GM21381 (cell line): ENCODE data around the gene KDM1B.

Experiments used
- ATAC-seq: cut with Tn5 transposase; IDR thresholded peaks from one replicate; pipeline ENCODE4 v1.9.1; 2021; ENCODE audit warnings: mild to moderate bottlenecking, moderate library complexity; ENCODE audit not compliant: unreplicated experiment

Gene KDM1B

DNA sequence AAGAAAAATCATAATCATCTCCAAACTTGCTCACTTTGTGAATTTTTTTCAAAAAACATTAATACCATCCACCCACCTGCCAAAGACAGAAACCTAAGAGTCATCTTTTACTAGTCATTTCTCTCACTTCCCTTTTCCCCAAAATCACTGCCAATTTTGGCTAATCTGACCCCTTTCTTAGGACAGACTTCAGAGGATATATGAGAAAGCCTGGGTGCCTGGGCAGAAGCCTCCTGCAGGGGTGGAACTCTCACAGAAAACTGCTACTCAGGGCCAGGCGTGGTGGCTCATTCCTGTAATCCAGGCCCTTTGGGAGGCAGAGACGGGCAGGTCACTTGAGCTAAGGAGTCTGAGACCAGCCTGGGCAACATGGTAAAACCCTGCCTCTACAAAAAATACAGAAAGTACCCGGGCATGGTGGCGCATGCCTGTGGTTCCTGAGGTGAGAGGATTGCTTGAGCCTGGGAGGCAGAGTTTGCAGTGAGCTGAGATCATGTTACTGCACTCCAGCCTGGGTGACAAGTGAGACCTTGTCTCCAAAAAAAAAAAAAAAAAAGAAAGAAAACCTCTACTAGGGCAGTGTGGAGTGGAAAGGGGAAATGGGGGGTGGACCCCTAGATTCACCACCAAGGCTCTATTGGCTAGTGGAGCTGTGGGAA is 105.4 kb downstream of the KDM1B start:
- peak; percentile 30 for ATAC-seq

GRCh38 chr6:18261877-18262276 is 106.7 kb downstream of the KDM1B start:
- ATAC-seq, result no peak

DNA sequence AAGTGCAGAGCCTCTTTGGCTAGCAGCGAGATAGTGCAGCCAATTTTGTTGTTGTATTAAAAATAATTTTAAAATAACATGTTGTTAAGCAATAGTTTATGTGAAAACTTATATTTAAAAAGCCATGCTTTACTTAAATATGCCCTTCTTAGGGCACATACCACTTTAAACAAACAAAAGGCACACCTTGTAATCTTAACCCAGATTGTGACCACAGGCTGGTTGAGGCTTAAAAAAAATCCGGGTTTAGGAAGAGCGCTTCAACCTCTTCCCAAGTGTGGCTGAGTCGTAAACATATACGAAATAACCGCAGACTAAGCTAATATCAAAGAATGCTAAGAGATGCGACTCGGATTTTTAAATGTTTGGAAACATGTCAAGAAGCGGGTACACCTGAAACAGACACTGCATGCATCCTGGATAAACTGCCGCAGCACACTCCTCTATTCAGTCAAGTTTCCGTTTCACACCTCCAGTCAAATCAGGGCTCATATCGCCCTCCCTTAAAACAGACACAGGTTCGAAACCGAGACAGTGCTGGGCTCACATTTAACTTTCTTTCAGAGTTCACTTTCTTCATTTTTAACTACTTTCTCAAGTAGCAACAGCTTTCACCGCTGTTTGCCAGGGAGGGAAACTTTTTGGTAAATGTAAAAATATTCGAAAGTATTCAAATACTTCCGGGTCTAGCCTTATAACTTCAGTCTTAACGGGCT is 107.6 kb downstream of the KDM1B start:
- ATAC-seq, result peak; percentile 65

DNA sequence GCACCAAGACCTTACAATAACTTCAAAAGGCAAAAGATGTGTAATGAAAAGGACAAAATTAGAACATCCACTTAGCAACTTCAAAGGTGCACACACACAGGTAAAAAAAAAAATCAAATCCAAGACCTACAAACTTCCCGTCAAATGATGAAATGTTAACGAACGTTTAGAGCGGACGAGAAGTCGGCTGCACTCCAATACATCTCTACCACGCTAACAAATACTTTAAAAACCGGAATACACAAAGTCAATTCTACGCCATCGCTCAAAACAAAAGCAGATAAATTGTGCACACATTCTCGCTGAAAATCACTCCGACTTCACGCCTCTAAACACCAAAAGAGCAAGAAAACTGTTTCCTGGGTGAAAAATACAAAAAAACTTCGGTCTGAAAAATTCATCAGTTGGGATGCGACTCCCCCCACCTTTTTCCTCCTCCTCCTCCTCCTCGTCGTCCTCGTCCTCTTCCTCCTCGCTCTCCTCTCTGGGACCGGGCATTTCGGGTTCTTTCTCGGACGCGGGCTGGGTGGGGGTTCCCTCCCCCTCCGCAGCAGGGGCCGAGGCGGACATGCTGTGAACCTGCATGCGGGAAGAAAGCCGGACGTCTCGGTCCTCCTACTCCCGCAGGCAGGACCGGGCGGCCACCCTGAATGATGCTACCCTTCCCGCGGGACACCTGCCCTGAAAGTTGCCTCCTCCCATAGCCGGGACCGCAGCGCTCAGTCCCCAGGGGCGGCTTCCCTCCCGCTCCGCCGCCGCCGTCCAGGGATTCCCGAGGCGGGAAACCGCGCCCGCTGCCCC is 108.4 kb downstream of the KDM1B start:
- no peak for ATAC-seq

GRCh38 chr6:18264219-18264922 is 109.1 kb downstream of the KDM1B start, which contains the start of gene DEK:
Gene DEK (minus strand): TSS chr6:18264530. CDS start chr6:18263987, 543 bp downstream.
- ATAC-seq, result peak; percentile 35

DNA sequence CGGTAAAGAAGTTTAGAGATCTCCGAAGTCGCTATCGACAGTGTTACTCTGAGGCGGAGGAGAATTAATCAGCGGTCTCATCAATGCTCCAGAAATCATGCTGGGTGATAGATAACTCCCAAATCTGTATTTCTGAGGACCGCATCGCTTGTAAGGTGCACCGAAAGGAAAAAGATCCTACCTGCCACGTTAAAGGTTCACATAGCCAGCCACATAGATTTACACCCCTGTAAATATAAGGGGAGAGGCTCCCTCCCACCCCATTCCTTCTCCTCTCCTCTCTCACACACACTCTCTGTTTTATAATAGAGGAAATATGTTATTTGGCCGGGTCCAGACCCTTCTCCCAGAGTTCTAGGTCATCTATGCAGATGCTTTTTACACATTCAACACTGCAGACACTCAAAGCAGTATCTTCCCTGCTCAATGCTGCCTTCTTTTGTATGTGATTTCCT is 109.7 kb downstream of the KDM1B start:
- no peak for ATAC-seq

- no peak for ATAC-seq
Measured at GRCh38 chr6:18265787-18266522, 110.7 kb downstream of the KDM1B start.

- ATAC-seq, result no peak
Measured at GRCh38 chr6:18266523-18266912, 111.3 kb downstream of the KDM1B start.

- ATAC-seq, result no peak
Measured at GRCh38 chr6:18268066-18268465, 112.8 kb downstream of the KDM1B start.

DNA sequence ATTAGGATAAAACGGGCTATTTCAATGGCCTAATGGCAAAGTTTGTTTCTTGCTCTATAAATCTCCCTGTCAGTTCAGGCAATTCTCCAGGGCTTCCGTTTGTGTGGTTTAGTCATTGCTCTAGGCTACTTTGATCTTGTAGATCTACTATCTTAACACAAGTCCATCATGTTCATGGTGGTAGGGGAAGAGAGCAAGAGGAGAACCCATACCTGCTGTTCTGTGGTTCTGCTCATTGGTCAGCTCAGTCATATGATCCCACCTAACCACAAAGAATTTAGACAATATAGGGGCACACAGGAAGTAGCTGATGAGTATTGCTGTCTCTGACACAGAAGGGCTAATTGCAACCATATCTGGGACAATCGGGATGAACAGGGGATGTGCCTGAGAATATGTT is 114.0 kb downstream of the KDM1B start:
- no peak for ATAC-seq

GRCh38 chr6:18269717-18270116 is 114.5 kb downstream of the KDM1B start:
- ATAC-seq, result no peak

GRCh38 chr6:18270216-18270615 is 115.0 kb downstream of the KDM1B start:
- ATAC-seq, result no peak
